B cell (primary cell): ENCODE data around the gene PPFIA4. TPM values are rescaled to one million over a fixed set of nuclear protein-coding genes. Genes with fewer than 3 reads are reported as not detected.

ENCODE experiments used
- ATAC-seq: fragments of 200-7000 bp; cut with Tn5 transposase; one replicate; pipeline ENCODE4 v1.10.0; 2021; ENCODE audit warnings: low read depth, mild to moderate bottlenecking, moderate number of reproducible peaks, moderate library complexity
- CTCF ChIA-PET: fragments of 350-600 bp; sonication (Branson Sonifier 250); formaldehyde crosslinking; loops from one replicate; lab custom pipeline; 2021; ENCODE audit warnings: antibody characterized with exemption, inconsistent platforms; lab: Charles Lee
- POLR2A ChIA-PET: fragments of 350-600 bp; sonication (Branson Sonifier 250); formaldehyde crosslinking; loops from one replicate; lab custom pipeline; 2021; ENCODE audit warnings: antibody characterized with exemption; lab: Charles Lee
- DNase-seq: peaks from one replicate; pipeline ENCODE4 v3.0.0; 2013
- H2AFZ ChIP-seq: 2 replicates; pipeline ENCODE4 v1.6.1; 2012; ENCODE audit warnings: mild to moderate bottlenecking, low read depth, low read length; ENCODE audit not compliant: insufficient read depth, poor library complexity, severe bottlenecking
- H3K27ac ChIP-seq, 2 donors: 1 replicate in 1 of 2; 2 replicates in 1 of 2; pipeline ENCODE4 v1.5.1; 2012 to 2013; ENCODE audit warnings: low read length in 2 of 2, mild to moderate bottlenecking in 2 of 2, moderate library complexity in 1 of 2
- H3K27me3 ChIP-seq, 4 experiments: fragments of 200-600 bp in 1 of 4; sonication (generic) in 1 of 4; replicated peaks in 1 of 4; 1 replicate in 2 of 4; 2 replicates in 2 of 4; pipeline versions ENCODE4 v1.6.1 to v1.7.0; 2013 to 2016; ENCODE audit warnings: low read length in 3 of 4, mild to moderate bottlenecking in 2 of 4, mixed read lengths in 1 of 4, moderate library complexity in 1 of 4; ENCODE audit not compliant: insufficient read depth in 4 of 4, control insufficient read depth in 3 of 4; ENCODE audit errors: control extremely low read depth in 1 of 4
- H3K36me3 ChIP-seq, 2 experiments: replicated peaks in 1 of 2; 1 replicate in 1 of 2; 2 replicates in 1 of 2; pipeline versions ENCODE4 v1.6.1 to v1.7.1; 2013; ENCODE audit warnings: low read length in 1 of 2; ENCODE audit not compliant: insufficient read depth in 2 of 2, control insufficient read depth in 1 of 2; ENCODE audit errors: control extremely low read depth in 1 of 2, extremely low read depth in 1 of 2
- H3K4me1 ChIP-seq, 2 donors: fragments of 200-600 bp in 1 of 2; sonication (generic) in 1 of 2; 1 replicate in 1 of 2; 2 replicates in 1 of 2; pipeline versions ENCODE4 v1.5.1 to v1.6.1; 2013 to 2017; ENCODE audit warnings: low read length in 2 of 2; ENCODE audit not compliant: control insufficient read depth in 2 of 2, insufficient read depth in 2 of 2
- H3K4me2 ChIP-seq: replicated peaks from 2 replicates; pipeline ENCODE3; 2012; ENCODE audit warnings: mild to moderate bottlenecking, low read depth, low read length; ENCODE audit not compliant: poor library complexity, severe bottlenecking
- H3K4me3 ChIP-seq, 5 experiments: fragments of 200-600 bp in 1 of 5; sonication (generic) in 1 of 5; 1 replicate in 3 of 5; 2 replicates in 2 of 5; pipeline versions ENCODE4 v1.5.1 to v1.7.0; 2011 to 2016; ENCODE audit warnings: low read length in 4 of 5, mild to moderate bottlenecking in 4 of 5, low read depth in 2 of 5, control low read depth in 1 of 5, moderate library complexity in 1 of 5; ENCODE audit not compliant: insufficient read depth in 1 of 5; ENCODE audit errors: control extremely low read depth in 1 of 5, extremely low read depth in 1 of 5
- H3K79me2 ChIP-seq: fragments of 200-600 bp; sonication (generic); one replicate; pipeline ENCODE4 v1.6.0; 2016; ENCODE audit warnings: low read length; ENCODE audit not compliant: control insufficient read depth, insufficient read depth
- H3K9ac ChIP-seq: fragments of 200-600 bp; sonication (generic); 2 replicates; pipeline ENCODE4 v1.6.1; 2017; ENCODE audit warnings: mild to moderate bottlenecking, low read length, moderate library complexity
- H3K9me3 ChIP-seq, 3 donors: one replicate each; pipeline versions ENCODE4 v1.6.1 to v1.7.1; 2013; ENCODE audit warnings: low read length in 2 of 3; ENCODE audit not compliant: control insufficient read depth in 2 of 3, insufficient read depth in 1 of 3; ENCODE audit errors: control extremely low read depth in 1 of 3
- H4K20me1 ChIP-seq: 2 replicates; pipeline ENCODE4 v1.6.0; 2012; ENCODE audit warnings: mild to moderate bottlenecking, low read length; ENCODE audit not compliant: insufficient read depth, control insufficient read depth, poor library complexity, severe bottlenecking
- H3K27ac Mint-ChIP-seq: one replicate; pipeline ENCODE4 v1.8.0; 2021; ENCODE audit warnings: mixed read lengths
- H3K27me3 Mint-ChIP-seq: one replicate; pipeline ENCODE4 v1.8.0; 2021; ENCODE audit warnings: mixed read lengths
- H3K4me1 Mint-ChIP-seq: one replicate; pipeline ENCODE4 v1.8.0; 2021; ENCODE audit warnings: mixed read lengths
- H3K4me3 Mint-ChIP-seq: one replicate; pipeline ENCODE4 v1.8.0; 2021; ENCODE audit warnings: mixed read lengths
- H3K9me3 Mint-ChIP-seq: one replicate; pipeline ENCODE4 v1.8.0; 2022; ENCODE audit warnings: mixed read lengths; ENCODE audit not compliant: insufficient read depth
- CTCF ChIP-seq: fragments of 200-600 bp; IDR thresholded peaks from one replicate; pipeline ENCODE4 v1.8.0; 2022; ENCODE audit warnings: antibody characterized with exemption, mild to moderate bottlenecking
- EZH2 ChIP-seq: IDR thresholded peaks from 2 replicates; pipeline ENCODE4 v1.6.1; 2012; ENCODE audit warnings: borderline replicate concordance, low read depth, mild to moderate bottlenecking, moderate library complexity, low read length; ENCODE audit not compliant: insufficient read depth, poor library complexity, severe bottlenecking
- whole genome bisulfite sequencing: methylation state at CpG from one replicate; pipeline ENCODE4 v1.1.5; 2013; ENCODE audit warnings: missing lambda C conversion rate; ENCODE audit not compliant: insufficient coverage; 5-methylcytosine and 5-hydroxymethylcytosine counted together
- intact Hi-C: fragments of 100-400 bp; cut with micrococcal nuclease; formaldehyde crosslinking; loops from one replicate; pipeline ENCODE4 v1.10.0; 2022
- polyA plus RNA-seq: library from polyadenylated mRNA; depleted of rRNA; stranded (reverse); fragments of >200 nt; gene quantifications from 2 replicates; pipeline ENCODE4 v1.2.3, GENCODE V29; 2012
- total RNA-seq, 2 donors: library from RNA; stranded (reverse); fragments of 120-200 nt in 1 of 2; gene quantifications; 1 replicate in 1 of 2; 2 replicates in 1 of 2; pipeline versions ENCODE4 v1.2.3 to v1.2.4, GENCODE V29; 2013 to 2022

Gene PPFIA4
- total and polyA plus RNA-seq, 2 donors (not counting 1 experiment from before 2014, with no cell fraction given), result 0.09 to 0.62 TPM

- Histone ChIP-seq H3K9me3 (peaks cover 0 to 3% (median 0%) of the 10 kb centered on the region in 3 donors), H4K20me1 (no peaks in the 10 kb centered on the region), H3K9ac (no peak overlapping the region), H3K79me2 (no peaks in the 10 kb centered on the region), H3K36me3 (no peaks in the 10 kb centered on the region), H3K4me3 (no peak overlapping the region), H2AFZ (no peak overlapping the region), H3K4me2 (no peak overlapping the region), H3K27ac (no peak overlapping the region), H3K4me1 (no peaks in the 10 kb centered on the region), H3K27me3 (peaks cover 0 to 3% (median under 1%) of the 10 kb centered on the region in 4 experiments)
- ATAC-seq, result no peak
- DNase-seq, result no peak
- TF ChIP-seq EZH2, result no peak
- no peak for TF ChIP-seq CTCF
- Mint-ChIP-seq H3K9me3 (peaks cover 2% of the 10 kb centered on the region), H3K4me3 (no peak overlapping the region), H3K4me1 (no peaks in the 10 kb centered on the region), H3K27ac (no peak overlapping the region), H3K27me3 (peaks cover 34% of the 10 kb centered on the region)
- CTCF ChIA-PET, result no interaction called here
- WGBS, result 86% methylated on average over 6 of the region's 6 CpGs
- intact Hi-C loops, result no loop called here
- POLR2A ChIA-PET, result interaction anchor here (0.5 kb wide), 1 partner anchor 94 kb away, joined by 9 read pairs; no protein-coding TSS in a partner anchor
Measured at GRCh38 chr1:203101813-203102634, 75.7 kb downstream of the PPFIA4 start.

GRCh38 chr1:203103216-203103615, 76.9 kb downstream of the PPFIA4 start:
- no peak overlapping the region for H3K27ac Mint-ChIP-seq
- no peaks in the 10 kb centered on the region for H3K79me2 ChIP-seq
- H3K27me3 Mint-ChIP-seq, result peaks cover 43% of the 10 kb centered on the region
- intact Hi-C loops, result no loop called here
- no peak overlapping the region for H3K27ac ChIP-seq
- no peak for TF ChIP-seq CTCF
- TF ChIP-seq EZH2, result no peak
- CTCF ChIA-PET, result no interaction called here
- no peak overlapping the region for H3K4me3 Mint-ChIP-seq
- 25% methylated on average over 4 of the region's 4 CpGs for WGBS
- no peaks in the 10 kb centered on the region for H3K4me1 Mint-ChIP-seq
- no peak overlapping the region for H3K4me3 ChIP-seq
- peaks cover 0 to 3% (median 0%) of the 10 kb centered on the region in 3 donors for H3K9me3 ChIP-seq
- peaks cover 0 to 11% (median 2%) of the 10 kb centered on the region in 4 experiments for H3K27me3 ChIP-seq
- no peak overlapping the region for H3K9ac ChIP-seq
- no peaks in the 10 kb centered on the region for H3K9me3 Mint-ChIP-seq
- H3K4me2 ChIP-seq, result no peak overlapping the region
- no peaks in the 10 kb centered on the region for H3K36me3 ChIP-seq
- H2AFZ ChIP-seq, result no peak overlapping the region
- DNase-seq, result no peak
- no peak for ATAC-seq
- POLR2A ChIA-PET, result no interaction called here
- H4K20me1 ChIP-seq, result no peaks in the 10 kb centered on the region
- H3K4me1 ChIP-seq, result no peaks in the 10 kb centered on the region
